ENCODE results near the gene RNF144B. TPM values are rescaled to one million over a fixed set of nuclear protein-coding genes. Genes with fewer than 3 reads are reported as not detected.

RNF144B gene
- polyA plus RNA-seq, 2 of the 4 experiments (the other 2 are of a cell fraction): 0.36 to 0.49 TPM

DNA sequence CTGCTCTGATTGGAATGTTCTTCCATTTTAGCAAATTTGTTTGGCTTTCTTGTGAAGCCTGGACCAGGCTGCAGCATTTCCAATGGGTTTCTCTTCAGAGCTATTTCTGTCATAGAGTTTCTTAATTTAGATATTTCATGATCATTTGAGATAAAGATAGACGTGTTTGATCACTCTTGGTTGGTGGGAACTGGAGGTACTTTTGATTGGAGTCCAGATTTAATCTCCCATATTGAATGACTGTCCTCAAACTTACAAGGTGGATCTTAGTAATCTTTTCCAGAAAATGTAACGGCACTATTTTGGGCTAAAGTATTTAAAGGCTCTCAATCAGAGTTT is 29.2 kb downstream of the RNF144B start:
- WGBS (ENCODE audit: missing lambda C conversion rate): 72% methylated on average over 2 of the region's 2 CpGs
- POLR2A ChIA-PET: no interaction called here
- ATAC-seq (no peak), FAIRE-seq (no peak), DNase-seq (ENCODE audit: low read depth in 1 of 2, low spot score in 1 of 2) (no peak)
- Histone ChIP-seq H3K4me1 (no peaks in the 10 kb centered on the region), H3K27ac (no peak overlapping the region), H3K9me3 (no peaks in the 10 kb centered on the region), H3K4me2 (no peak overlapping the region), H3K4me3 (no peak overlapping the region)
- CTCF ChIA-PET: no interaction called here
- TF ChIP-seq JUN (IDR thresholded peaks at IDR 0.05) (no peak), ZSCAN20 (CRISPR knock-in tag; IDR thresholded peaks at IDR 0.05) (no peak), KDM1A (IDR thresholded peaks at IDR 0.05; ENCODE audit: low read depth) (no peak), TFCP2L1 (CRISPR knock-in tag; IDR thresholded peaks at IDR 0.05) (no peak), RCOR1 (IDR thresholded peaks at IDR 0.05; ENCODE audit: low read depth, low read length) (no peak), GATA3 (IDR thresholded peaks at IDR 0.05; ENCODE audit: borderline replicate concordance) (no peak), MYC (IDR thresholded peaks at IDR 0.05; ENCODE audit: borderline replicate concordance, low read length) (no peak), SMC3 (IDR thresholded peaks at IDR 0.05) (no peak), HOXA7 (CRISPR knock-in tag; IDR thresholded peaks at IDR 0.05) (no peak), CHD2 (IDR thresholded peaks at IDR 0.05; ENCODE audit: low read length, partially characterized antibody) (no peak), CBX8 (IDR thresholded peaks at IDR 0.05) (no peak), TP53 (CRISPR knock-in tag; IDR thresholded peaks at IDR 0.05) (no peak), CHD4 (IDR thresholded peaks at IDR 0.05; ENCODE audit: borderline replicate concordance) (no peak), NFE2L2 (conservative IDR thresholded peaks at IDR 0.05; ENCODE audit: low read length) (no peak), POLR2A (IDR thresholded peaks at IDR 0.05; ENCODE audit: low read length) (no peak), EHF (CRISPR knock-in tag; IDR thresholded peaks at IDR 0.05) (no peak), ESRRA (IDR thresholded peaks at IDR 0.05; ENCODE audit: borderline replicate concordance, low read length) (no peak), CBX2 (IDR thresholded peaks at IDR 0.05; ENCODE audit: borderline replicate concordance, low read depth) (no peak)

DNA sequence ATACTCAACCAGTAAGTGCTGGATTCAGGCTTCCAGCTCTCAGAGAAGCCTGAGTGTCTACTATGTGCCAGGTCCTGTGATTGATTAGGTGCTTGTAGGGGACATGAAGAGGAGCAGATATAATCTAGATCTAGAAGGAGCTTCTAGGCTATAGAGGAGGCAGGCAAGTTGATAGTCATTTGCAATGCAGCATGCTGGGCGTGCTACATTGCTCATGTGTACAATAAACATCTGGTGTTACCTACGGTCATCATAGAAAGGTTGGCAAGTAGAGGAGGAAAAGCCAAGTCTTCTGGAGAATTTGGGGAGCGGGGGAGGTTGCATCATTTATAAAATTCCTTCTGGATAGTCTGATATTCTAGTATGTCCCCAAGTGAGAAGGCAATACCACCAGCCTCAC is 33.2 kb downstream of the RNF144B start:
- no peak overlapping the region for H3K4me2 ChIP-seq
- ChIA-PET POLR2A (no interaction called here), CTCF (no interaction called here)
- no peak for DNase-seq (ENCODE audit: low read depth in 1 of 2, low spot score in 1 of 2)
- no peaks in the 10 kb centered on the region for H3K4me1 ChIP-seq
- no peak for TF ChIP-seq RCOR1 (IDR thresholded peaks at IDR 0.05; ENCODE audit: low read depth, low read length)
- no peak for TF ChIP-seq FOSL2 (IDR thresholded peaks at IDR 0.05)
- no peak for TF ChIP-seq FOSL2 (CRISPR knock-in tag; IDR thresholded peaks at IDR 0.05)
- no peak for TF ChIP-seq HOXB5 (CRISPR knock-in tag; IDR thresholded peaks at IDR 0.05)
- TF ChIP-seq USF2 (IDR thresholded peaks at IDR 0.05): no peak
- TF ChIP-seq ATOH8 (CRISPR knock-in tag; IDR thresholded peaks at IDR 0.05; ENCODE audit: low read depth): no peak
- TF ChIP-seq HOXB13 (CRISPR knock-in tag; IDR thresholded peaks at IDR 0.05; ENCODE audit: low read depth): no peak
- no peak for TF ChIP-seq RFX5 (IDR thresholded peaks at IDR 0.05)
- H3K27ac ChIP-seq: no peak overlapping the region
- H3K4me3 ChIP-seq: no peak overlapping the region
- no peak for FAIRE-seq
- WGBS (ENCODE audit: missing lambda C conversion rate): 41% methylated on average over 3 of the region's 3 CpGs
- ATAC-seq: no peak
- H3K9me3 ChIP-seq: no peaks in the 10 kb centered on the region

DNA sequence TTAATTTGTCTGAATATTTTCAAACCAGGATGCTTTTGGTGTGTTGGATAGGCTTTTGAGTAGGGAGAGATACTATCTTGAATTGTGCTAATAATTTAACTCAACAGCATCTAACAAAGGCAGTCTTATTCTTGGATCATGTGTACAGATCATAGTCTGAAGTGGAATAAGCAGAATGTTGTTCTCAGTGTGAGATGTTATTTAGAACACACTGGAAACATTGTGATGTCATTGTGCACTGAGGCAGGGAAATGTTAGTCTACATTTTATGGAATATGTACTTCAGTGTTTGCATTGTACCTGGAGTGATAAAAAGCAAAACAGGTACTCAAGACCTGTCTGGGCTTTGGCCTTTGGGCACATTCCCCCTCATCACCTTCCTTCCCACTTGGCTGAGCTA is 35.0 kb downstream of the RNF144B start:
- H3K4me3 ChIP-seq: no peak overlapping the region
- ChIA-PET POLR2A (no interaction called here), CTCF (interaction anchor here (1.5 kb wide), 1 partner anchor 11 kb away, joined by 3 read pairs; no protein-coding TSS in a partner anchor)
- no peak overlapping the region for H3K4me2 ChIP-seq
- H3K27ac ChIP-seq: no peak overlapping the region
- FAIRE-seq (no peak), ATAC-seq (no peak), DNase-seq (ENCODE audit: low read depth in 1 of 2, low spot score in 1 of 2) (no peak)
- no peaks in the 10 kb centered on the region for H3K9me3 ChIP-seq
- H3K4me1 ChIP-seq: no peaks in the 10 kb centered on the region
- TF ChIP-seq EHF (CRISPR knock-in tag; IDR thresholded peaks at IDR 0.05) (no peak), HOXB13 (CRISPR knock-in tag; IDR thresholded peaks at IDR 0.05; ENCODE audit: low read depth) (no peak), KDM1A (IDR thresholded peaks at IDR 0.05; ENCODE audit: low read depth) (no peak), ZNF302 (CRISPR knock-in tag; IDR thresholded peaks at IDR 0.05) (no peak), REST (IDR thresholded peaks at IDR 0.05) (no peak), RCOR1 (IDR thresholded peaks at IDR 0.05; ENCODE audit: low read depth, low read length) (no peak), BCL3 (IDR thresholded peaks at IDR 0.05) (no peak), HOXA7 (CRISPR knock-in tag; IDR thresholded peaks at IDR 0.05) (no peak), RNF2 (IDR thresholded peaks at IDR 0.05; ENCODE audit: borderline replicate concordance, low read depth) (no peak), SMC3 (IDR thresholded peaks at IDR 0.05) (no peak), NR3C1 (IDR thresholded peaks at IDR 0.05) (no peak), MAFK (IDR thresholded peaks at IDR 0.05; ENCODE audit: partially characterized antibody) (no peak), BHLHE40 (IDR thresholded peaks at IDR 0.05; ENCODE audit: low read depth, low read length) (no peak), CEBPB (IDR thresholded peaks at IDR 0.05) (no peak)
